Endothelial cell of umbilical vein (primary cell): ENCODE measurements around the gene USP36. TPM values are rescaled to one million over a fixed set of nuclear protein-coding genes. Genes with fewer than 3 reads are reported as not detected.
A peak's percentile ranks its signal among the peaks of the same experiment; 100 is the strongest.

Source experiments
- BruUV-seq: library from RNA; stranded (reverse); fragments of 400-500 nt; replicated peaks from 2 replicates; lab custom pipeline; 2021; lab: Mats Ljungman, UMichigan
- CTCF ChIA-PET: fragments of 300-600, 350-600 bp; sonication (Branson Sonifier 250); formaldehyde crosslinking; loops from one replicate; lab custom pipeline; 2021; ENCODE audit warnings: antibody characterized with exemption, inconsistent platforms; lab: Charles Lee
- POLR2A ChIA-PET: fragments of 300-600, 350-600 bp; sonication (Branson Sonifier 250); formaldehyde crosslinking; loops from one replicate; lab custom pipeline; 2021; ENCODE audit warnings: antibody characterized with exemption, inconsistent platforms; lab: Charles Lee
- DNase-seq: peaks from one replicate; pipeline ENCODE4 v3.0.0-alpha.2; 2011; ENCODE audit warnings: low read depth, low spot score
- FAIRE-seq: peaks from 2 replicates; lab custom pipeline; 2011; peaks lifted over from hg19 to GRCh38; lab: Jason Lieb, UNC
- H2AFZ ChIP-seq: 2 replicates; pipeline ENCODE4 v1.6.0; 2012; ENCODE audit warnings: low read depth, low read length, control low read depth, inconsistent platforms
- H3K27ac ChIP-seq: 2 replicates; pipeline ENCODE4 v1.5.1; 2011; ENCODE audit warnings: low read depth, mild to moderate bottlenecking, control low read depth, low read length, moderate library complexity; ENCODE audit not compliant: insufficient read depth
- H3K27me3 ChIP-seq, 2 experiments: 2 replicates each; pipeline versions ENCODE4 v1.6.0 to v1.6.1; 2011; ENCODE audit warnings: low read length in 2 of 2, mixed read lengths in 1 of 2; ENCODE audit not compliant: control insufficient read depth in 2 of 2, insufficient read depth in 2 of 2
- H3K36me3 ChIP-seq, 2 experiments: 2 replicates in 1 of 2; 3 replicates in 1 of 2; pipeline ENCODE4 v1.5.1; 2011; ENCODE audit warnings: low read length in 2 of 2, mild to moderate bottlenecking in 1 of 2, moderate library complexity in 1 of 2; ENCODE audit not compliant: control insufficient read depth in 2 of 2, insufficient read depth in 2 of 2; ENCODE audit errors: extremely low read depth in 1 of 2
- H3K4me1 ChIP-seq: 3 replicates; pipeline ENCODE4 v1.5.1; 2011; ENCODE audit warnings: mild to moderate bottlenecking, low read length; ENCODE audit not compliant: control insufficient read depth, insufficient read depth; ENCODE audit errors: extremely low read depth
- H3K4me2 ChIP-seq: 2 replicates; pipeline ENCODE4 v1.6.1; 2011; ENCODE audit warnings: low read length, control low read depth, mixed read lengths; ENCODE audit not compliant: insufficient read depth
- H3K4me3 ChIP-seq, 3 experiments: fragments of 200-600 bp in 1 of 3; sonication (generic), shearing (Covaris generic) in 1 of 3; replicated peaks in 1 of 3; 2 replicates each; pipeline ENCODE4 v1.5.1; 2011 to 2016; ENCODE audit warnings: control low read depth in 3 of 3, low read length in 3 of 3, mild to moderate bottlenecking in 2 of 3, inconsistent platforms in 1 of 3, low read depth in 1 of 3, moderate library complexity in 1 of 3; ENCODE audit not compliant: insufficient read depth in 1 of 3
- H3K79me2 ChIP-seq: 2 replicates; pipeline ENCODE4 v1.6.0; 2012; ENCODE audit warnings: low read length, inconsistent platforms; ENCODE audit not compliant: control insufficient read depth, insufficient read depth
- H3K9ac ChIP-seq: replicated peaks from 2 replicates; pipeline ENCODE3; 2011; ENCODE audit warnings: low read length, control low read depth; ENCODE audit not compliant: insufficient read depth; ENCODE audit errors: extremely low read depth
- H3K9me1 ChIP-seq: replicated peaks from 3 replicates; pipeline ENCODE4 v1.6.0; 2011; ENCODE audit warnings: mild to moderate bottlenecking, low read length; ENCODE audit not compliant: control insufficient read depth, insufficient read depth; ENCODE audit errors: extremely low read depth
- H3K9me3 ChIP-seq: replicated peaks from 2 replicates; pipeline ENCODE4 v1.5.1; 2012; ENCODE audit warnings: low read length, inconsistent platforms; ENCODE audit not compliant: control insufficient read depth, insufficient read depth
- H4K20me1 ChIP-seq: replicated peaks from 2 replicates; pipeline ENCODE3; 2011; ENCODE audit warnings: mild to moderate bottlenecking, low read length; ENCODE audit not compliant: control insufficient read depth, insufficient read depth; ENCODE audit errors: extremely low read depth
- EZH2 ChIP-seq: IDR thresholded peaks from 2 replicates; pipeline ENCODE4 v1.6.1; 2012; ENCODE audit warnings: borderline replicate concordance, low read depth, mild to moderate bottlenecking, moderate library complexity, low read length, inconsistent platforms; ENCODE audit not compliant: severe bottlenecking
- FOS ChIP-seq: IDR thresholded peaks from 2 replicates; pipeline ENCODE4 v1.6.1; 2011; ENCODE audit warnings: mild to moderate bottlenecking, low read length, moderate library complexity, borderline replicate concordance; ENCODE audit not compliant: insufficient read depth
- GATA2 ChIP-seq: IDR thresholded peaks from 2 replicates; pipeline ENCODE4 v1.7.0; 2011; ENCODE audit warnings: low read depth, mild to moderate bottlenecking, moderate library complexity, mixed read lengths, low read length; ENCODE audit not compliant: insufficient read length, insufficient read depth
- JUN ChIP-seq: IDR thresholded peaks from 2 replicates; pipeline ENCODE4 v1.6.1; 2011; ENCODE audit warnings: borderline replicate concordance, low read depth; ENCODE audit not compliant: insufficient read length, insufficient read depth
- MYC ChIP-seq: IDR thresholded peaks from one replicate; pipeline ENCODE4 v1.6.1; 2011; ENCODE audit warnings: mild to moderate bottlenecking, low read depth, low read length
- POLR2A ChIP-seq: IDR thresholded peaks from 2 replicates; pipeline ENCODE4 v1.6.1; 2012; ENCODE audit warnings: low read depth, mild to moderate bottlenecking, control low read depth, low read length
- POLR2AphosphoS5 ChIP-seq: IDR thresholded peaks from 2 replicates; pipeline ENCODE4 v1.6.1; 2012; ENCODE audit warnings: low read depth, mild to moderate bottlenecking, control low read depth, low read length, moderate library complexity; ENCODE audit not compliant: insufficient read depth
- dilution Hi-C: fragments of 300-500 bp; cut with MboI; formaldehyde crosslinking; loops from one replicate; pipeline ENCODE4 v1.15.0; 2019; ENCODE audit warnings: low sequenced_read_pairs; ENCODE audit not compliant: extremely low pct_ligation_motif_present
- intact Hi-C: fragments of 100-400 bp; cut with micrococcal nuclease; formaldehyde crosslinking; loops from one replicate; pipeline ENCODE4 v1.10.0; 2022
- polyA plus RNA-seq, 4 experiments: library from polyadenylated mRNA; depleted of rRNA in 3 of 4; stranded (reverse) in 3 of 4; unstranded in 1 of 4; fragments of >200 nt; gene quantifications; 2 replicates each; pipeline versions ENCODE4 v1.2.1 to v1.2.3, GENCODE V29; 2011 to 2012; ENCODE audit warnings: missing spikeins in 1 of 4
- total RNA-seq: library from RNA; stranded (reverse); gene quantifications from 2 replicates; pipeline ENCODE4 v1.2.3, GENCODE V29; 2021
- TF ChIP-seq, protein P1 (sequence below): IDR thresholded peaks from 2 replicates; pipeline ENCODE4 v1.6.1; 2011; ENCODE audit not compliant: insufficient read depth, insufficient read length
- TF ChIP-seq, protein P2 (sequence below), 2 donors: IDR thresholded peaks; 1 replicate in 1 of 2; 2 replicates in 1 of 2; pipeline ENCODE4 v1.5.1; 2011; ENCODE audit warnings: low read length in 2 of 2, mild to moderate bottlenecking in 2 of 2, moderate library complexity in 2 of 2, control low read depth in 1 of 2, inconsistent platforms in 1 of 2, low read depth in 1 of 2; ENCODE audit not compliant: insufficient read depth in 1 of 2; ENCODE audit errors: extremely low read depth in 1 of 2

The USP36 gene
- total and polyA plus RNA-seq, 2 donors (not counting 3 experiments of a cell fraction or from before 2014, with no cell fraction given): 29.8 to 46.6 TPM

DNA sequence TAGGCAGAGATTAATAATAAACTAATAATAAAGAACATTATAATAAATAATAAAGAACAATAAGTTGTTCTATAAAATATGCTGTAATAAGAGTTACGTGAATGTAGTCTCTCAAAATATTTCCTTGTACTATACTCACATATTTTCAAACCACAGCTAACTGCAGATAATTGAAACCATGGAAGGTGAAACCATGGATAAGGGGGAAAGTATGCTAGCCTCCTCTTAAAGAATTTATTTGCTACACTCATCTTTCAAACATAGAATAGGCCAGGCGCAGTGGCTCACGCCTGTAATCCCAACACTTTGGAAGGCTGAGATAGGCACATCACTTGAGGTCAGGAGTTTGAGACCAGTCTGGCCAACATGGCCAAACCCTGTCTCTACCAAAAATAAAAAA lies 77.1 kb downstream of the USP36 start:
- no peak for DNase-seq
- Histone ChIP-seq H3K27ac (no peak overlapping the region), H3K9ac (no peak overlapping the region), H3K9me3 (no peaks in the 10 kb centered on the region), H3K36me3 (no peaks in the 10 kb centered on the region), H3K4me3 (no peak overlapping the region), H3K4me1 (peaks cover 33% of the 10 kb centered on the region), H4K20me1 (no peaks in the 10 kb centered on the region), H3K27me3 (no peaks in the 10 kb centered on the region), H3K4me2 (no peak overlapping the region), H2AFZ (no peak overlapping the region), H3K79me2 (peaks cover 12% of the 10 kb centered on the region), H3K9me1 (no peaks in the 10 kb centered on the region)
- dilution Hi-C loops (no loop called here), intact Hi-C loops (no loop called here)
- ChIA-PET CTCF (interaction anchor here (1.0 kb wide), 1 partner anchor 9 kb away, joined by 4 read pairs; no protein-coding TSS in a partner anchor), POLR2A (no interaction called here)
- no peak for TF ChIP-seq POLR2AphosphoS5
- TF ChIP-seq FOS: no peak
- TF ChIP-seq GATA2: no peak
- TF ChIP-seq, protein P1, sequence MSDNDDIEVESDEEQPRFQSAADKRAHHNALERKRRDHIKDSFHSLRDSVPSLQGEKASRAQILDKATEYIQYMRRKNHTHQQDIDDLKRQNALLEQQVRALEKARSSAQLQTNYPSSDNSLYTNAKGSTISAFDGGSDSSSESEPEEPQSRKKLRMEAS: no peak
- TF ChIP-seq, protein P2, sequence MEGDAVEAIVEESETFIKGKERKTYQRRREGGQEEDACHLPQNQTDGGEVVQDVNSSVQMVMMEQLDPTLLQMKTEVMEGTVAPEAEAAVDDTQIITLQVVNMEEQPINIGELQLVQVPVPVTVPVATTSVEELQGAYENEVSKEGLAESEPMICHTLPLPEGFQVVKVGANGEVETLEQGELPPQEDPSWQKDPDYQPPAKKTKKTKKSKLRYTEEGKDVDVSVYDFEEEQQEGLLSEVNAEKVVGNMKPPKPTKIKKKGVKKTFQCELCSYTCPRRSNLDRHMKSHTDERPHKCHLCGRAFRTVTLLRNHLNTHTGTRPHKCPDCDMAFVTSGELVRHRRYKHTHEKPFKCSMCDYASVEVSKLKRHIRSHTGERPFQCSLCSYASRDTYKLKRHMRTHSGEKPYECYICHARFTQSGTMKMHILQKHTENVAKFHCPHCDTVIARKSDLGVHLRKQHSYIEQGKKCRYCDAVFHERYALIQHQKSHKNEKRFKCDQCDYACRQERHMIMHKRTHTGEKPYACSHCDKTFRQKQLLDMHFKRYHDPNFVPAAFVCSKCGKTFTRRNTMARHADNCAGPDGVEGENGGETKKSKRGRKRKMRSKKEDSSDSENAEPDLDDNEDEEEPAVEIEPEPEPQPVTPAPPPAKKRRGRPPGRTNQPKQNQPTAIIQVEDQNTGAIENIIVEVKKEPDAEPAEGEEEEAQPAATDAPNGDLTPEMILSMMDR (IDR thresholded peaks at IDR 0.05; ENCODE audit: extremely low read depth in 1 of 2, insufficient read depth in 1 of 2, low read depth in 1 of 2, low read length in 2 of 2): no peak
- no peak for TF ChIP-seq POLR2A
- no peak for TF ChIP-seq EZH2
- TF ChIP-seq MYC: no peak
- TF ChIP-seq JUN: no peak
- peak; percentile 24 for FAIRE-seq
- BruUV-seq: no TSS peak
